ENCODE measurements around the gene SGK1. TPM values are rescaled to one million over a fixed set of nuclear protein-coding genes. Genes with fewer than 3 reads are reported as not detected.

Gene SGK1
- total and polyA plus RNA-seq, 4 donors: 68.9 to 299 (median 148) TPM

DNA sequence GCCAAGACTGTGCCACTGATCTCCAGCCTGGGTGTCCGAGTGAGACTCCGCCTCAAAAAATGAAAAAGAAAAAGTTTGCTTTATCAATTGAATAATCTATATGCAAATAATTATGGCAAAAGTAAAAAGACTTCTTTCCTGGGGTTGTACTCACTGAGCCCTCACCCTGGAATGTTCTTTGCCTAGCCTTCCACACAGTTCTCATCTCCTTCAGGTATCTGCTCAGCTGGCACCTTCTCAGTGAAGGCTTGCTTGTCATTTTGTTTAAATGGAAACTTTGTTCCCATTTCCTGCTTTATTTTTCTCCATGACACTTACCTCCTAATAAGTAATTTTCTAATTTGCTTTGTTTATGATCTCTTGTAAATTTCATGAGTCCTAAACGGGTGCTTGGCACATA lies 96.7 kb downstream of the SGK1 start:
- no peak for TF ChIP-seq CTCF (IDR thresholded peaks at IDR 0.05; ENCODE audit: control extremely low read depth, extremely low read depth)
- Histone ChIP-seq H3K27me3 (ENCODE audit: control insufficient read depth in 3 of 3, insufficient read depth in 3 of 3, low read length in 2 of 3) (no peaks in the 10 kb centered on the region), H3K27ac (ENCODE audit: low read depth in 1 of 2, low read length in 1 of 2) (no peak overlapping the region), H3K9ac (ENCODE audit: insufficient read depth in 1 of 2, low read length in 2 of 2) (no peak overlapping the region), H3K36me3 (ENCODE audit: control insufficient read depth in 4 of 4, insufficient read depth in 4 of 4, low read length in 4 of 4) (no peaks in the 10 kb centered on the region), H3K4me3 (no peak overlapping the region), H3K9me3 (ENCODE audit: control insufficient read depth in 4 of 4, insufficient read depth in 3 of 4, low read length in 3 of 4) (peaks cover 0 to 3% (median 0%) of the 10 kb centered on the region in 4 donors), H3K4me1 (ENCODE audit: control insufficient read depth in 5 of 5, insufficient read depth in 5 of 5, low read length in 5 of 5) (peaks cover 0 to 5% (median 0%) of the 10 kb centered on the region in 5 donors)
- DNase-seq (no peak), ATAC-seq (ENCODE audit: insufficient read depth, low FRiP score) (no peak)
- 84 to 91% methylated on average over 3 of the region's 3 CpGs for WGBS, 2 donors

DNA sequence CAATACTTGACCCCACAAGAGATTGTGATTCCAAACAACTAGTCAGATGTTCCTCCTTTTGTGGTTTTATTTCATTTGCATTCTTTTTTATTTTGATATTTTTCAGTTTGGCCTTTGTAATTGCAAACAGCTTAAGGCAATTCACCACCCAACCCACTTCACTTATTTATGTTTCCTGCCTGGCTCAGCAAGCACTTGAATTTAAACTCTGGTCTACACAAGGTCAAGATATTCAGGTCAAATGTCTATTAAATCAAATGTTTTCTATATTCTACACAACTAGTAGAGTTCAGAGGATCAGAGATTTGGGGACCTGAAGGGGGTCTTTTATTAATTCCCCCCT lies 100.1 kb downstream of the SGK1 start:
- DNase-seq (no peak), ATAC-seq (ENCODE audit: insufficient read depth, low FRiP score) (no peak)
- no peak for TF ChIP-seq CTCF (IDR thresholded peaks at IDR 0.05; ENCODE audit: control extremely low read depth, extremely low read depth)
- H3K9me3 ChIP-seq (ENCODE audit: control insufficient read depth in 4 of 4, insufficient read depth in 3 of 4, low read length in 3 of 4): peaks cover 0 to 3% (median 0%) of the 10 kb centered on the region in 4 donors
- no peak overlapping the region for H3K4me3 ChIP-seq
- H3K27ac ChIP-seq (ENCODE audit: low read depth in 1 of 2, low read length in 1 of 2): no peak overlapping the region
- H3K4me1 ChIP-seq (ENCODE audit: control insufficient read depth in 5 of 5, insufficient read depth in 5 of 5, low read length in 5 of 5): peaks cover 0 to 5% (median 0%) of the 10 kb centered on the region in 5 donors
- H3K27me3 ChIP-seq (ENCODE audit: control insufficient read depth in 3 of 3, insufficient read depth in 3 of 3, low read length in 2 of 3): no peaks in the 10 kb centered on the region
- no peaks in the 10 kb centered on the region for H3K36me3 ChIP-seq (ENCODE audit: control insufficient read depth in 4 of 4, insufficient read depth in 4 of 4, low read length in 4 of 4)
- H3K9ac ChIP-seq (ENCODE audit: insufficient read depth in 1 of 2, low read length in 2 of 2): no peak overlapping the region

DNA sequence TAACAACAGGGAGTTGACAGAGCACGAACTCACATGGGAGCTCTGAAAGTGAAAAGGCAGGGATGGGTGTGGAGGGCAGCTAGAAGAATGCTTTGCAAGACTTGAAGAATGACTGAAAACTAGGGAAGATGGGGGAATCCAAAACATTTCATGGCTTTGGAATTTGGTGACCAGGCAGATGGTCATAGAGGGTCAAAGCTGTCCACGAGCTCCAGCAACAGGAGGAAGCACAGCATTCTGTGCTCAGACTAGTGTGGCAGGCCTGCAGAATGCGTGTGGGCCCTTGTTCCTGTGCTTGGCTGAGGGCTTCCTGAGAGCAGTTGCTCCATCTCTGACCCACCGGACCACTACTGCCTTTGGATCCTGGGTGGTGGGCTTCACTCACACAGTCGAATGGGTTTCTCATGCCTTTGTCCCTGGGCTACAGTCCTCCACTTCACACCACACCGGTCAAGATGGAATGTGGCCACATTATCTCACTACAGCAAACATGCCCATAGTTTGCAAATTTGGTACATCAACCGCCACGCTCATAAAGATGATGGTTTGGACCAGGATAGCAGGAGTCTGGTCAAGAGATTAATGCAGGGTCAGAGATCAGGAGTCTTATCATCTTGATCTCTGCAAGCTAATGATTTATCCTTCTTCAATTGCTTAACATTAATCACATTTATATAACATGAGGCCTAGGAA lies 100.7 kb downstream of the SGK1 start:
- WGBS, 2 donors: 79 to 92% methylated on average over 8 of the region's 8 CpGs

More for the DNA sequence above, 100.7 kb downstream of the SGK1 start:
- H3K27ac ChIP-seq (ENCODE audit: low read depth in 1 of 2, low read length in 1 of 2): peak overlapping the region in 1 of 2 donors; percentile 41
- no peak for TF ChIP-seq CTCF (IDR thresholded peaks at IDR 0.05; ENCODE audit: control extremely low read depth, extremely low read depth)
- no peak overlapping the region for H3K4me3 ChIP-seq
- H3K9ac ChIP-seq (ENCODE audit: insufficient read depth in 1 of 2, low read length in 2 of 2): no peak overlapping the region
- H3K27me3 ChIP-seq (ENCODE audit: control insufficient read depth in 3 of 3, insufficient read depth in 3 of 3, low read length in 2 of 3): no peaks in the 10 kb centered on the region
- ATAC-seq (ENCODE audit: insufficient read depth, low FRiP score): no peak
- no peak for DNase-seq
- no peaks in the 10 kb centered on the region for H3K36me3 ChIP-seq (ENCODE audit: control insufficient read depth in 4 of 4, insufficient read depth in 4 of 4, low read length in 4 of 4)
- H3K9me3 ChIP-seq (ENCODE audit: control insufficient read depth in 4 of 4, insufficient read depth in 3 of 4, low read length in 3 of 4): peaks cover 0 to 3% (median 0%) of the 10 kb centered on the region in 4 donors
- H3K4me1 ChIP-seq (ENCODE audit: control insufficient read depth in 5 of 5, insufficient read depth in 5 of 5, low read length in 5 of 5): peaks cover 0 to 5% (median 0%) of the 10 kb centered on the region in 5 donors

All from lung (tissue), 12 donors.